ENCODE measurements around the gene ZNF684. TPM values are rescaled to one million over a fixed set of nuclear protein-coding genes. Genes with fewer than 3 reads are reported as not detected.
"Not testable (repeated sequence)": the region's sequence is repeated elsewhere in the genome, so short reads cannot be mapped to it uniquely, and the experiment has no call there.

The ZNF684 gene
- total RNA-seq, 1 donor from 2014 or later, result 0.85 TPM

DNA sequence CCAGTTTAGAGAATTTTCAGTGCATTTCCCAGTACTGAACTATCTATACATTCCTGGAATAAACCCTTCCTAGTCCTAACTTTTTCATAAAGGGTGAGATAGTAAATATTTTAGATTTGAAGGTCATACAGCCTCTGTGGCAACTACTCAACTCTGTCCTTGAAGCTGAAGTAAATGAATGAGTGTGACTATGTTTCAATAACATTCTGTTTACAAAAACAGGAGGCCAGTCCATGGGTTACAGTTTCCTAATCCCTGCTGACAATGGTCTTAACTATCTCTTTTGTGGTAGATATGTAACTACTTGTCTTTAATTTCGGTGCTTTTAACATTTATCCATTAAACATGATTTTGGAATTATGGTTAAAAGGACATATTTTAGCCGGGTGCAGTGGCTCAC lies 4.3 kb downstream of the ZNF684 start:
- TF ChIP-seq, protein P1, sequence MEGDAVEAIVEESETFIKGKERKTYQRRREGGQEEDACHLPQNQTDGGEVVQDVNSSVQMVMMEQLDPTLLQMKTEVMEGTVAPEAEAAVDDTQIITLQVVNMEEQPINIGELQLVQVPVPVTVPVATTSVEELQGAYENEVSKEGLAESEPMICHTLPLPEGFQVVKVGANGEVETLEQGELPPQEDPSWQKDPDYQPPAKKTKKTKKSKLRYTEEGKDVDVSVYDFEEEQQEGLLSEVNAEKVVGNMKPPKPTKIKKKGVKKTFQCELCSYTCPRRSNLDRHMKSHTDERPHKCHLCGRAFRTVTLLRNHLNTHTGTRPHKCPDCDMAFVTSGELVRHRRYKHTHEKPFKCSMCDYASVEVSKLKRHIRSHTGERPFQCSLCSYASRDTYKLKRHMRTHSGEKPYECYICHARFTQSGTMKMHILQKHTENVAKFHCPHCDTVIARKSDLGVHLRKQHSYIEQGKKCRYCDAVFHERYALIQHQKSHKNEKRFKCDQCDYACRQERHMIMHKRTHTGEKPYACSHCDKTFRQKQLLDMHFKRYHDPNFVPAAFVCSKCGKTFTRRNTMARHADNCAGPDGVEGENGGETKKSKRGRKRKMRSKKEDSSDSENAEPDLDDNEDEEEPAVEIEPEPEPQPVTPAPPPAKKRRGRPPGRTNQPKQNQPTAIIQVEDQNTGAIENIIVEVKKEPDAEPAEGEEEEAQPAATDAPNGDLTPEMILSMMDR (IDR thresholded peaks at IDR 0.05), result no peak
- H3K27ac ChIP-seq, result no peak overlapping the region
- H3K9me3 ChIP-seq, result no peaks in the 10 kb centered on the region
- no peak for DNase-seq (ENCODE audit: low spot score in 2 of 2)
- intact Hi-C loops (cut with DNase I), result no loop called here
- H3K4me1 ChIP-seq, result peaks cover 0 to 8% of the 10 kb centered on the region in 2 donors
- H3K4me3 ChIP-seq, result no peak overlapping the region
- H3K36me3 ChIP-seq, result peaks cover 0 to 4% of the 10 kb centered on the region in 2 donors
- no peaks in the 10 kb centered on the region for H3K27me3 ChIP-seq

DNA sequence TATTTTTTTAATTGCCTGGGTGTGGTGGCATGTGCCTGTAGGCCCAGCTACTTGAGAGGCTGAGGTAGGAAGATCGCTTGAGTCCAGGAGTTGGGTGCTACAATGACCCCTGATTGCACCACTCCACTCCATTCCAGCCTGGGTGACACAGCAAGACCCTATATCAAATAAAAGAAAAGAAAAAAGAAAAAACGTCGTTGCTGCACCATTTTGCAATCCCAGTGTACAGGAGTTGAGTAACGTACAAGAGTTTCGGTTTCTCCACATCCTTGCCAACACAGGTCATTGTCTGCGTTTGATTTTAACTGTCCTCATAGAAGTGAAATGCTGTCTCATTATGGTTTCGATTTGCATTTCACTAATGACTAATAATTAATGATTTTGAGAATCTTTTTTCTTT lies 7.9 kb downstream of the ZNF684 start:
- no peak overlapping the region for H3K27ac ChIP-seq
- no peak overlapping the region for H3K4me3 ChIP-seq
- intact Hi-C loops (cut with DNase I), result no loop called here
- H3K9me3 ChIP-seq, result no peaks in the 10 kb centered on the region
- no peak for DNase-seq (ENCODE audit: low spot score in 2 of 2)
- H3K36me3 ChIP-seq, result peaks cover 20 to 21% of the 10 kb centered on the region in 2 donors
- no peaks in the 10 kb centered on the region for H3K27me3 ChIP-seq
- TF ChIP-seq, protein P1 (IDR thresholded peaks at IDR 0.05), result no peak
- H3K4me1 ChIP-seq, result no peaks in the 10 kb centered on the region

DNA sequence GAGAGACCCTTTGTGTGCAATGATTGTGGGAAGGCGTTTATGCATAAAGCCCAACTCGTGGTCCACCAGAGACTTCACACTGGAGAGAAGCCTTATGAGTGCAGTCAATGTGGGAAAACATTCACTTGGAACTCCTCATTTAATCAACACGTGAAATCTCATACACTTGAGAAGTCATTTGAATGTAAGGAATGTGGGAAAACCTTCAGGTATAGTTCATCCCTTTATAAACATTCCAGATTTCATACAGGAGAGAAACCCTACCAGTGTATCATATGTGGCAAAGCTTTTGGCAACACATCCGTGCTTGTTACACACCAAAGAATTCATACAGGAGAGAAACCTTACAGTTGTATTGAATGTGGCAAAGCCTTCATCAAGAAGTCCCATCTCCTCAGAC lies 15.5 kb downstream of the ZNF684 start:
- H3K27me3 ChIP-seq, result no peaks in the 10 kb centered on the region
- H3K9me3 ChIP-seq, result peaks cover 0 to 15% of the 10 kb centered on the region in 2 donors
- H3K4me3 ChIP-seq, result no peak overlapping the region
- H3K4me1 ChIP-seq, result no peaks in the 10 kb centered on the region
- no peak for DNase-seq (ENCODE audit: low spot score in 2 of 2)
- H3K36me3 ChIP-seq, result peaks cover 19 to 40% of the 10 kb centered on the region in 2 donors
- no peak overlapping the region for H3K27ac ChIP-seq
- intact Hi-C loops (cut with DNase I), result no loop called here
- TF ChIP-seq, protein P1 (IDR thresholded peaks at IDR 0.05), result no peak

DNA sequence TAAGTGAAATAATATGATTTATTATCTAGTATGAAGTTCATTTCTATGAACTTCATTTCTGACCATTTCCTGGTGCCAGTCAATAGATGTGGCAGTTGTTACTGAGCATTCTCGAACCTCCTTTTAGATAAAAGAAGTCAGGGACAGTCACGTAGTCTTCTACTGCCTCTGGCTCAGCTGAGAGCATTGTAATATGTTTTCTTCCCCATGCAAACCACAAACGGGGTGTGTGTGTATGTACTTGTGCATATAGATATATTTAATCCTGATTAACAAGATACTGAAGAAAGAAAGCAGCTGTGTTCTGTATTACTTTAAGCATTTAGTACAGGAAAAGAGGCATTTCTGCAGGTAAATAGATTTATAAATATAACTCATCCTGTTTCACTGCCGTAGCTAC lies 21.6 kb downstream of the ZNF684 start:
- no peak for DNase-seq (ENCODE audit: low spot score in 2 of 2)
- intact Hi-C loops (cut with DNase I), result no loop called here
- TF ChIP-seq, protein P1 (IDR thresholded peaks at IDR 0.05), result no peak
- Histone ChIP-seq H3K4me1 (no peaks in the 10 kb centered on the region), H3K27me3 (no peaks in the 10 kb centered on the region), H3K36me3 (no peaks in the 10 kb centered on the region), H3K4me3 (no peak overlapping the region), H3K27ac (no peak overlapping the region), H3K9me3 (no peaks in the 10 kb centered on the region)

DNA sequence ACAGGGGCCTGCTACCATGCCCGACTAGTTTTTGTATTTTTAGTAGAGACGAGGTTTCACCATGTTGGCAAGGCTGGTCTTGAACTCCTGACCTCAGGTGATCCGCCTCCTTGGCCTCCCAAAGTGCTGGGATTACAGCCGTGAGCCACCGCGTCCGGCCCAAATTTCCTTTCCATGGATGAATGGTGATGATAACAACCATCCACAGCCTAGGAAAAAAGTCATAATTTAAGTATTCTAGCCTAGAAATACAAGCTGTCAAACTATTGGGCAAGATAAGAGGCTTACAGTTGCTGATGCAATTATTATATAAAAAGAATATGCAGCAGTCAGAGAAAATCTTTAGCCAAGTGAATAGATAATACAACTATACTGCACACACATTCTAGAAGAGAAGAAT lies 23.4 kb downstream of the ZNF684 start:
- H3K27ac ChIP-seq; H3K27me3 ChIP-seq; H3K36me3 ChIP-seq; H3K4me1 ChIP-seq; DNase-seq (ENCODE audit: low spot score in 2 of 2); H3K4me3 ChIP-seq; intact Hi-C loops (cut with DNase I); H3K9me3 ChIP-seq: not testable (repeated sequence)

DNA sequence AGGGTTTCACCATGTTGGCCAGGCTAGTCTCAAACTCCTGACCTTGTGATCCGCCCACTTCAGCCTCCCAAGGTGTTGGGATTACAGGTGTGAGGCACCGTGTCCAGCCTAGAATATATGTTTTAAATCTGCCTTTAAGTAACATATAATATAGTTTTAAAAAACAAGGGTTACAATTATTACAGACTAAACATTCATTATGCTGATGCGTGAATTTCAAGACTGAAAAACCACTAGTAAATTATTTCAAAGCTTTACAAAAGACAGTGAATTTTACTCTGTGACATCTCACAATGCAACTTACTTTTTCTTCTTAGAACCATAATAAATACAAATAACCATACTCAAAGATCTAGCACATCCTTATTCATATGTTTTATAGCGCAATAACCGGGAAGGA lies 24.7 kb downstream of the ZNF684 start:
- Histone ChIP-seq H3K36me3 (no peaks in the 10 kb centered on the region), H3K27me3 (no peaks in the 10 kb centered on the region), H3K4me3 (no peak overlapping the region), H3K27ac (no peak overlapping the region), H3K9me3 (no peaks in the 10 kb centered on the region), H3K4me1 (no peaks in the 10 kb centered on the region)
- intact Hi-C loops (cut with DNase I), result no loop called here
- TF ChIP-seq, protein P1 (IDR thresholded peaks at IDR 0.05), result no peak
- no peak for DNase-seq (ENCODE audit: low spot score in 2 of 2)

DNA sequence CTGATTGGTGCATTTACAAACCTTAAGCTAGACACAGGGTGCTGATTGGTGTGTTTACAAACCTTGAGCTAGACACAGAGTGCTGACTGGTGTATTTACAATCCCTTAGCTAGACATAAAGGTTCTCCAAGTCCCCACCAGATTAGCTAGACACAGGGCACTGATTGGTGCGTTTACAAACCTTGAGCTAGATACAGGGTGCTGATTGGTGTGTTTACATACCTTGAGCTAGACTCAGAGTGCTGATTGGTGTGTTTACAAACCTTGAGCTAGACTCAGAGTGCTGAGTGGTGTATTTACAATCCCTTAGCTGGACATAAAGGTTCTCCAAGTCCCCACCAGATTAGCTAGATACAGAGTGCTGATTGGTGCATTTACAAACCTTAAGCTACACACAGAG lies 26.8 kb downstream of the ZNF684 start:
- H3K27me3 ChIP-seq; H3K27ac ChIP-seq; H3K9me3 ChIP-seq; H3K36me3 ChIP-seq; H3K4me3 ChIP-seq; H3K4me1 ChIP-seq; intact Hi-C loops (cut with DNase I); DNase-seq (ENCODE audit: low spot score in 2 of 2): not testable (repeated sequence)

Measured in ascending aorta (tissue), 2 donors.